Measurements from ENCODE around the gene LETMD1. TPM values are rescaled to one million over a fixed set of nuclear protein-coding genes. Genes with fewer than 3 reads are reported as not detected.

The LETMD1 gene
- polyA plus RNA-seq, 2 of the 4 experiments (the other 2 are of a cell fraction), result 29.6 to 72.9 TPM

GRCh38 chr12:51080136-51080535 is 32.0 kb downstream of the LETMD1 start:
- Histone ChIP-seq H3K4me1 (peaks cover 11% of the 10 kb centered on the region; the same call in 2 of the 3 replicates), H3K4me2 (no peak overlapping the region), H3K9me3 (no peaks in the 10 kb centered on the region), H3K27ac (no peak overlapping the region), H3K4me3 (no peak overlapping the region)
- TF ChIP-seq POLR2A (IDR thresholded peaks at IDR 0.05; ENCODE audit: low read length) (no peak), ESRRA (IDR thresholded peaks at IDR 0.05; ENCODE audit: borderline replicate concordance, low read length) (no peak), FOSB (CRISPR knock-in tag; IDR thresholded peaks at IDR 0.05) (no peak)
- WGBS (ENCODE audit: missing lambda C conversion rate), result 83% methylated on average over 4 of the region's 4 CpGs
- ATAC-seq (no peak), DNase-seq (ENCODE audit: low read depth in 1 of 2, low spot score in 1 of 2) (no peak), FAIRE-seq (no peak)
- ChIA-PET POLR2A (no interaction called here), CTCF (interaction anchor here (0.6 to 1.3 kb wide), 3 partner anchors 79 to 261 kb away, joined by 3 read pairs; no protein-coding TSS in a partner anchor)

GRCh38 chr12:51081421-51081820 is 33.3 kb downstream of the LETMD1 start:
- no peaks in the 10 kb centered on the region for H3K9me3 ChIP-seq
- H3K4me2 ChIP-seq, result peak overlapping the region; percentile 89; the same call in 2 of the 3 replicates
- TF ChIP-seq ATOH8 (CRISPR knock-in tag; IDR thresholded peaks at IDR 0.05; ENCODE audit: low read depth) (no peak), SREBF2 (IDR thresholded peaks at IDR 0.05) (no peak), HMGXB4 (CRISPR knock-in tag; IDR thresholded peaks at IDR 0.05; ENCODE audit: borderline replicate concordance) (no peak)
- ATAC-seq, result no peak
- no peak overlapping the region for H3K4me3 ChIP-seq
- ChIA-PET CTCF (no interaction called here), POLR2A (no interaction called here)
- no peak for DNase-seq (ENCODE audit: low read depth in 1 of 2, low spot score in 1 of 2)
- H3K27ac ChIP-seq, result no peak overlapping the region
- peaks cover 11% of the 10 kb centered on the region; the same call in 2 of the 3 replicates for H3K4me1 ChIP-seq
- FAIRE-seq, result no peak
- WGBS (ENCODE audit: missing lambda C conversion rate), result 79% methylated on average over 1 of the region's 1 CpG

GRCh38 chr12:51082561-51083125 is 34.5 kb downstream of the LETMD1 start:
- peak overlapping the region; percentile 89 for H3K4me2 ChIP-seq
- peak; percentile 20 to 52 for DNase-seq (ENCODE audit: low read depth in 1 of 2, low spot score in 1 of 2)
- TF ChIP-seq NR3C1 (IDR thresholded peaks at IDR 0.05) (no peak), TFCP2L1 (CRISPR knock-in tag; IDR thresholded peaks at IDR 0.05) (peak; percentile 52; the same call in 1 of the 2 replicates)
- 5% methylated on average over 18 of the region's 18 CpGs for WGBS (ENCODE audit: missing lambda C conversion rate)
- FAIRE-seq, result no peak
- H3K4me1 ChIP-seq, result peaks cover 11% of the 10 kb centered on the region; the same call in 2 of the 3 replicates
- ChIA-PET POLR2A (interaction anchor here (0.6 to 2.5 kb wide), 27 partner anchors 9 to 1046 kb away, joined by 3 to 28 read pairs (median 6); partner anchors contain the start of genes DAZAP2, POU6F1, SLC11A2 and TFCP2), CTCF (no interaction called here)
- H3K27ac ChIP-seq, result peak overlapping the region; percentile 96 to 97
- H3K4me3 ChIP-seq, result peak overlapping the region; percentile 98
- no peaks in the 10 kb centered on the region for H3K9me3 ChIP-seq
- ATAC-seq, result peak; percentile 54 to 55

GRCh38 chr12:51083126-51083833 is 35.2 kb downstream of the LETMD1 start, which contains the start of gene CSRNP2:
Gene CSRNP2 (minus strand): TSS chr12:51083596. CDS start chr12:51076561, 7,035 bp downstream.
- POLR2A ChIA-PET, result interaction anchor here (0.6 to 2.5 kb wide), 35 partner anchors 8 to 1047 kb away, joined by 3 to 28 read pairs (median 5); partner anchors contain the start of genes DAZAP2, POU6F1, SLC11A2 and TFCP2
- Histone ChIP-seq H3K4me2 (peak within 1 kb of the TSS; percentile 89), H3K4me1 (peaks cover 11% of the 10 kb centered on the region; the same call in 2 of the 3 replicates), H3K27ac (peak within 1 kb of the TSS; percentile 96 to 97), H3K9me3 (no peaks in the 10 kb centered on the region), H3K4me3 (peak within 1 kb of the TSS; percentile 98)
- CTCF ChIA-PET, result interaction anchor here (0.6 kb wide), 1 partner anchor 29 kb away, joined by 3 read pairs; no protein-coding TSS in a partner anchor
- ATAC-seq (peak; percentile 99), DNase-seq (ENCODE audit: low read depth in 1 of 2, low spot score in 1 of 2) (peak; percentile 96 to 98), FAIRE-seq (no peak)
- under 1% methylated on average over 25 of the region's 74 CpGs for WGBS (ENCODE audit: missing lambda C conversion rate)
- TF ChIP-seq HOXA7 (CRISPR knock-in tag; IDR thresholded peaks at IDR 0.05) (no peak), NPAS2 (CRISPR knock-in tag; IDR thresholded peaks at IDR 0.05; ENCODE audit: borderline replicate concordance) (no peak), ESRRA (IDR thresholded peaks at IDR 0.05; ENCODE audit: borderline replicate concordance, low read length) (no peak), E2F6 (IDR thresholded peaks at IDR 0.05; ENCODE audit: borderline replicate concordance, low read depth) (peak; percentile 74), CHD2 (IDR thresholded peaks at IDR 0.05; ENCODE audit: low read length, partially characterized antibody) (no peak), CTCF (IDR thresholded peaks at IDR 0.05) (no peak), POLR2AphosphoS2 (conservative IDR thresholded peaks at IDR 0.05; ENCODE audit: low read length) (no peak), HOXB13 (CRISPR knock-in tag; IDR thresholded peaks at IDR 0.05; ENCODE audit: low read depth) (no peak), RCOR1 (IDR thresholded peaks at IDR 0.05; ENCODE audit: low read depth, low read length) (no peak), ZSCAN20 (CRISPR knock-in tag; IDR thresholded peaks at IDR 0.05) (no peak), RNF2 (IDR thresholded peaks at IDR 0.05; ENCODE audit: borderline replicate concordance, low read depth) (no peak), CBX2 (IDR thresholded peaks at IDR 0.05; ENCODE audit: borderline replicate concordance, low read depth) (no peak), MAX (IDR thresholded peaks at IDR 0.05) (peak; percentile 80), KDM1A (IDR thresholded peaks at IDR 0.05; ENCODE audit: low read depth) (no peak), MAFK (IDR thresholded peaks at IDR 0.05; ENCODE audit: partially characterized antibody) (no peak), JUN (IDR thresholded peaks at IDR 0.05) (peak; percentile 95 to 98; a peak in 4 of 5 replicates), ZNF302 (CRISPR knock-in tag; IDR thresholded peaks at IDR 0.05) (no peak)
